NCI-H69 (cell line): ENCODE data around the gene CPLX4.
"Not testable (repeated sequence)": the region's sequence is repeated elsewhere in the genome, so short reads cannot be mapped to it uniquely, and the experiment has no call there.

ENCODE experiments used
- DNase-seq: peaks from one replicate; lab custom pipeline; 2025; lab: John Stamatoyannopoulos, UW

The CPLX4 gene

DNA sequence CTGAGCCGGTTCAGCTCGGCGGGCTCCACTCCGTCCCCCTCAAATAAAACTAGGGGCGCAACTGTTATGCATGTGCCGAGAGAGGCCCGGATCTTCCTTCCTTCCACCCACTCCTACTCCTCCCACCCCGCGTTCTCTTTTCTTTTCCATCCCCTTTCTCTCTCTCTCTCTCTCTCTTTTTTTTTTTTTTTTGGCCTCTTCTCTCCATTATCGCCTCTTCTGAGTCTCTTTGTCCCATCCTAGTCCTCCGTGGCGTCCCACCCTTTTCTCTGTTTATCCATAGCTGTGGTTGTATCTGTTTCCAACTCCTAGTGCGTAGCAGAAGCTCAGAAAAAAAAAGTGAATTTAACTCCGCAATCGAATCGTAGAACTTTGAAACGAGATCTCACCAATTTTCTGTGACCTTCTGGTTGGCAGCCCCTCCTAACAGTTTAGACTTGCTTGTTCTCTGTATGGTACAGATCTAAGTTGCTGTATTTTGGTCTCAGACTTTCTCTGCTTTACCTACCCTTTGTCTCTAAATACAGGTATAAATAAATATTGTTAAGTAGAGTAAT is 48.8 kb downstream of the CPLX4 start:
- DNase-seq, result no peak

DNA sequence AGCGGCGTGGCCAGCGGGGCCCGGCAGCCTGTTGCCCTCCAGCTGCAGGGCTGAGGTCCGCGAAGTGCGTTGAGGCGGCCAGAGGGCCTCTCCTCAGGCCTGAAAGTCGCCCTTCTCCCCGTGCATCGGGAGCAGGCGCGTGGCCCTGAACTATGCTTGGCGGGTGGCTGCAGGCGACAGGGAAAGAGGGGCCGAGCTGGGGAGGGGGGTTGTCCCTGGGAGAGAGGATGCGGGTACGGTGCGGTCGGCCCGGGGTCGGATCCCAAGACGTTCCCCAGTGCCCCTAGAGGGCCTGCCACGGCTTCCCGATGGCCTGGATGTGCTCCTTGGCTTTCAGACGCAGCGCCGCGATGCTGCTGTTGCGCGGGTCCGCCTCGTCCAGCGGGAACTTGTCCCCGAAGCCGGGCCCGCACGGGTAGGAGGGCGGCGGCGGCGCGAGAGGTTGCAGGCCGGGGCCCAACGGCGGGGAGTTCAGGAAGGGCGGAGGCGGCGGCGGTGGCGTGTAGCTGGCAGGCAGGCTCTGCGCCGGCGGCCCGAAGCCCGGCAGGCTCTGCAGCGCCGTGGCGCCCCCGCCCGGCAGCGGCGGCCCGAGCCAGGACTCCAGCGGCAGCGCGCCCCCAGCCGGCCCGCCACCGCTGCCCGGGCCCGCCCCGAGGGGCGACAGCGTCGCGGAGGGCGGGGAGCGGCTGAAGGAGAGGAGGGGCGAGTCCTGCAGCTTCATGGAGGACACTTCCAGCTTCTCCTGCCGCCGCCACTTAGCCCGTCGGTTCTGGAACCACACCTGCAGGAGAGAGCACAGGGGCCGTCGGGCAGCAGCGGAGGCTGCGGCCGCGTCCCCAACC is 49.5 kb downstream of the CPLX4 start:
- peak; percentile 95 for DNase-seq

DNA sequence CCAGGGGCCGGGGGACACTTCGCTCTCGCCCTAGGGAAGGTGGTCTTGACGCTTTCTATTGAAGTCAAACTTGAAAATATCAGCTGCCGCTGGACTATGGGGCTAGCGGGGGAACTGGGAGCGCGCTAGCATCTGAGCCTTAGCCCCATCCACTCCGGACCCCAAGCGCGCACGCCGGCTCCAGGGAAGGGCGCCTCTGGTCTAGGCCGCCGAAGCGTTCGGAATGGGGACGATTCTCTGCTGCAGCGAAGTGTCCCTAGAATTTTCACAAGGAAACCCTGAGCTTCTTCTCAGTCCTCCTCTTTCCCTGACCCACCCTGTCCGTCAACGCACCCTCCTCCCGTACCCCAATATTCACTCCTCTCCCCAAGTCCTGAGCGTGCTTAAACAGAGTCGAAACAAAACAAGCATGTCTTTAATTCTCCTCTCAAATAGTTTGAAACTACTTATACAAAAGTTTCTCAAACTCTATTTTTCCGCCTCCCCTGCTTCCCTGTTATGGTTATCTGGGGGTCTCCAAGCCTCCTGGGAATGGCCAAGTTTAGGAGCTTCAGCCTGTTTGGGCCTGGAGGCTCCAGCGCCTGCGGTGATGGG is 50.2 kb downstream of the CPLX4 start:
- DNase-seq, result no peak

DNA sequence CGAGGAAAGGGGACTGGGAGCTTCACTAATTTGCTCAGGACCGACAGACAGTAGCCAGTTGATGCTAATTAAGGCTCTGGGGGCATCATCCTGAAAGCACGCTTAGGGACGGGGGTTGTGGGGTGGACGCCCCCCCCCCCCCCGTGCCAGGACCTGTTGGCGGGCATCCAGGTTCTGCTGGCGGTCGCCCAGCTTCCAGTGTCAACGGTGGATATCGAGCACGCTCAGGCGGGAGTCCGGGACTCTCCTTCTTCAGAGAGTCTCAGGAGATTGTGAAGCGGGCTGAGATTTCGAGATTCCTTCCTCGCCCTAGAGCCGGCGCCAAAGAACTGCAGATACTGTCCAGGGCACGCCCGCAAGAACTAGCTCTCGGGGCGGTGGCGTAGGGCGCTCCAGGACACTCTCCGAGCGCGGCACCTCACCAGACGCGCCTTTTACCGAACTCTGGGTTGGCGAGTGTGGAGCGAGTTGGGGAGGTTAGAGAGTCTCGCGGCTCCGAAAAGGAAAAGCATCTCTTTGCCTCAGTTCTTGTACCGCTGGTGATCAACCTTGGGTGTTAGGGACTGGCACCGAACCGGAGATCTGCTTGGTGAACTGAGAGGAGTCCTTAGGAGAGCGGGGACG is 50.8 kb downstream of the CPLX4 start:
- peak; percentile 32 for DNase-seq

DNA sequence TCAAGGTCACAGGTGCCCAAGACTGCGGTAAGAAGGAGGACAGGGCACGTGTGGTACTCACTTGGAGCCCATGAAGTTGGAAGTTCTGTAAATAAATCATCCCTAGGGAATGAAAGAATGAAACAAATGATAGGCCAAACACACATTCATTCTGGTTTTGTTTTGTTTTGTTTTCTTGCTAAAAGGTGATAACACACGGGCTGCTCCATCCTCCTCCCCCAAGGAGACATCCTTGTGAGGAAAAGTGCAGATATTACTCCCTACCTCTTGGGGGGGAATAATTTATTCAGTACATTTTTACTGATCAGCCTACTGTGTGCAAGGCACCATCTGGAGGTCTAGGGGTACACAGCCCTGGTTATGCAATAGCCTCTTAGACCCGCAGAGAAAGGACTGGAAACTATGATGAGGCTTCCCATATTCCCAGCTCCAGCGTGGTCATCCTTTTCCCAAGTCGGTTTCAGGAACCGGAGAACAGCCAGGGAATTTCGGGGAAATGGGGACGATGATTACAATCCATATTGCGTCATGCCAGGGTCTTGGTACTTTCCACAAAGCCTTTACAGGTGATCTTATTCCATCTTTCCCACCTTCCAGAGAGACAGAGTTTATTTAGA is 51.5 kb downstream of the CPLX4 start:
- DNase-seq, result no peak

DNA sequence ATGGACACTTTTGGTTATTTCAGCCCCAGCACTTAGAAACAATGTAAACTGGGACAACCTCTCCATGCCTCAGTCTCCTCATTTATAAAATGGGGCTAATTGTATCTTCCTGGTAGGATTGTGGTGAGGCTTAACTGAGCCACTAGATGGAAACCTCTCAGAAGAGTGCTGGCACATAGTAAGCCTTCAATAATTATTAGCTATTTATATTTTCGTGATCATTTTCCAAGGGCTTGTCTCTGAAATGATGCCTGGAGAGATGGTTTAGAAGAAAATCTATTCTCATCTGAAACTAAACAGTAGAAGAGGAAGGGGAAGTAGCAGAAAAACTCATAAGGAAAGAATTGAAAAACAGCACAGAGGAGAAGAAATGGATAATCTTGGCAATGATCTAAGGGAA is 52.0 kb downstream of the CPLX4 start:
- DNase-seq, result no peak

DNA sequence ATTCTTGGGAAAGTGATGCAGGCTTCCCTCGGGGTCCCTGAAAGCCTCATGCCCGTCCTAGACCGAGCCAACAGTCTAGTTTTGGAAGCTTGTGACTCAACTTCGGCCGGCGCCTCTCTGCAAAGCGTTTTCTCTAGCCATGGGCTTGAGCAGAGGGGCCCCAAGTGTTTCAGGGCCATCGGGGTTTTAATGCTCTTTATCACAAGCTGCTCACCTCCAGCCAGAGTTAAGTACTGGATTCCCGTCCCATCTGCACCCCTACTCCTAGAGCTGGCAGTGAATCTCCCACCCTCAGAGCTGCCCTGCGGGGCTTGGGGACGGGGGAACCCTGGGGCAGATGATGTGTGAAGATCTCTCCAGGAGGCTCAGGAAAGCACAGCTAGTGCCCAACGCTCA is 52.5 kb downstream of the CPLX4 start:
- no peak for DNase-seq

DNA sequence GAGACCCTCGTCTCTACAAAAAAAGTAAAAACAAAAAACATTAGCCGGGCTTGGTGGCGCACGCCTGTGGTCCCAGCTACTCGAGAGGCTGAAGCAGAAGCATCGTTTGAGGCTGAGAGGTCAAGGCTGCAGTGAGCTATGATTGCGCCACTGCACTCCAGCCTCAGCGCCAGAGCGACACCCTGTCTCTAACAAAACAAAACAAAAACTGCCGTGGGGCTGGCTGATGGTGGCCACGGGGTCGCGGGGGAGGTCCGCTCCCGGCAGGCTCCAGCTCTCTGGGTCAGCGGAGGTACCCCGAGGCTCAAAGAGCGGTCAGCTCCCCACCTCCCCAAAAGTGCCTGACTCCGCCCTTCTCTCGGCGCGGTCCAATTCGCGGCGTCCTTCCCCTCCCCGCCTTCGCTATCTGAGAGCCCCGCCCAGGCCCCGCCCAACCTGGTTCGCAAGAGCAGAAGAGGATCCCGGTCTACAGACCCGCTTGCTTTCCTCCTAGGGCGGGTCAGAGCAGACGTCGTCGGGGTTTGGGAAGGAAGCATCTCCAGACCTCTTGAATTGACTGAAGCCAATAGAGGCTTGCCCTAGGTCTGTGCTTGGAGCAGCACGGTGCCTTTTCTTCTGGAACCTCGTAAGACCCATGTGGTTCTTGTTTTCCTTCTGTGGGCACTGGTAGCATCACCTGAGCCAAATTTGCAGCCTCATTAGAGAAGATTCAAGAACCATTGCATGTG is 53.0 kb downstream of the CPLX4 start:
- DNase-seq, result peak; percentile 41

DNA sequence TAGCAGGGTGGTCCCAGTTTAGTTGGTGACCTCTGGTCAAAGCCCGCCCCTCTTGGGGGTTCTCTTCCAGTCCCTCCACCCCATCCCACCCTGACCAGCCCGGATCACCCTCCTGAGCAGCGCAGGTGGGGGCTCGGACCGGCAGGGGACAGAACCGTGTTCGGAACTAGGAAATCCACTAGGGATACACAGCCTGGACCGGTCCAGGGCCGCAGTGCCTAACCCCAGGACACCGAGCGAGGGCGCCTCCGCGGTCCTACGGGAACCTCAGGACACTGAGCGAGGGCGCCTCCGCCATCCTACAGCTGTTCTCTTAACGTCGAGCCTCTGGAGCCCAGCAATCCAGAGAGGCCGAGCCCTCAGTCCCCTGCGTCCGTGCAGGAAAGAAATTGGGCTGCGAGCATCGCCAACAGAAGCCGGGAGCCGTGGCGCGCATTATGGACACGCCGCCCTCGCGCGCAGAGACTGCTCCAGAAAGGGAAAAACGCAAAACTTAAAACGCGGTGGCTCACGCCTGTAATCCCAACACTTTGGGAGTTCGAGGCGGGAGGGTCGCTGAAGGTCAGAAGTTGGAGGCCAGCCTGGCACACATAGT is 53.7 kb downstream of the CPLX4 start:
- DNase-seq, result no peak

DNA sequence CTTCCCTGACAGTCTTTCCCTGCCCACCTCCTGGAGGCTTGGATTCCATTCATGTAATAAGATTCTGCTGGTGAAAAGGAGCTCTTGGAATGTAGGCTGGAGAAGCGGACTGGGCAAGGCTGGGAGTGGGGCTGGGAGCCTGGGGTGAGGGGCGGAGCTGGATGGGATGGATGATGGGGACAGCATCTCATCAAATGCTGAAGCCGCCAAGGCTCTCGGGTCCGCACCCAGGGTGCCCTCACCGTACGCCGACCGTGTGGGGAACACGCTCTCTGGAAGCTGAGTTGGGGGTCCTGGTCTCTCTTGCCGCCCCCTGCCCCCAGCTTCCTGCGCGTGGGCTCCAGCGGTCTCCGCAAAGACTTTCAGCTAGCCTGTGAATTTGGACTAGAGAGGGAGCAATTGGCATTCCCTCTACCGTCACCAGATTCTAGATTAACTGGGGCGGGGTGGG is 54.3 kb downstream of the CPLX4 start:
- no peak for DNase-seq

DNA sequence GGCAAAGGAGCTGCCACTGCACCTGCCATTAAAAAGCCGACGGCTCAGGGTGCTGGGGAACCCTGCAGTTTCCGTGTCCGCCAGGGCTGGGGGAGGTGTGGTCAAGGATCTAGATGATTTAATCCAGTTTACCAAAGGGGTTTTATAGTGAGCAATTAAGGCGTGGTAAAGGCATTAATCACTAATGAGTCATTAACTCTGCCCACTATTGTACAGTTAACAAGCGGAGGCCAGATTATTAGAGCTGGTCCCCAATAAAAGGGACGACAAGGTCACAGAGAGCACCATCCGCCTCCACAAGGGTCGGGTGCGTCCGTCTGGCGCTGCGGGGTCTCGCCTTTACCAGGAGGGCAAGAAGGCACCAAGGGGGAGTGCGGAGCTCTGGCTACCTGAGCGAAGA is 54.8 kb downstream of the CPLX4 start:
- peak; percentile 54 for DNase-seq

DNA sequence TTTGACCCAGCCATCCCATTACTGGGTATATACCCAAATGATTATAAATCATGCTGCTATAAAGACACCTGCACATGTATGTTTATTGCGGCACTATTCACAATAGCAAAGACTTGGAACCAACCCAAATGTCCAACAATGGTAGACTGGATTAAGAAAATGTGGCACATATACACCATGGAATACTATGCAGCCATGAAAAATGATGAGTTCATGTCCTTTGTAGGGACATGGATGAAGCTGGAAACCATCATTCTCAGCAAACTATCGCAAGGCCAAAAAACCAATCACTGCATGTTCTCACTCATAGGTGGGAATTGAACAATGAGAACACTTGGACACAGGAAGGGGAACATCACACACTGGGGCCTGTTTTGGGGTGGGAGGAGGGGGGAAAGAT is 56.2 kb downstream of the CPLX4 start:
- not testable (repeated sequence) for DNase-seq

DNA sequence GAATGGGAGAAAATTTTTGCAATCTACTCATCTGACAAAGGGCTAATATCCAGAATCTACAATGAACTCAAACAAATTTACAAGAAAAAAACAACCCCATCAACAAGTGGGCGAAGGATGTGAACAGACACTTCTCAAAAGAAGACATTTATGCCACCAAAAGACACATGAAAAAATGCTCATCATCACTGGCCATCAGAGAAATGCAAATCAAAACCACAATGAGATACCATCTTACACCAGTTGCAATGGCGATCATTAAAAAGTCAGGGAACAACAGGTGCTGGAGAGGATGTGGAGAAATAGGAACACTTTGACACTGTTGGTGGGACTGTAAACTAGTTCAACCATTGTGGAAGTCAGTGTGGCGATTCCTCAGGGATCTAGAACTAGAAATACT is 56.6 kb downstream of the CPLX4 start:
- DNase-seq, result not testable (repeated sequence)

DNA sequence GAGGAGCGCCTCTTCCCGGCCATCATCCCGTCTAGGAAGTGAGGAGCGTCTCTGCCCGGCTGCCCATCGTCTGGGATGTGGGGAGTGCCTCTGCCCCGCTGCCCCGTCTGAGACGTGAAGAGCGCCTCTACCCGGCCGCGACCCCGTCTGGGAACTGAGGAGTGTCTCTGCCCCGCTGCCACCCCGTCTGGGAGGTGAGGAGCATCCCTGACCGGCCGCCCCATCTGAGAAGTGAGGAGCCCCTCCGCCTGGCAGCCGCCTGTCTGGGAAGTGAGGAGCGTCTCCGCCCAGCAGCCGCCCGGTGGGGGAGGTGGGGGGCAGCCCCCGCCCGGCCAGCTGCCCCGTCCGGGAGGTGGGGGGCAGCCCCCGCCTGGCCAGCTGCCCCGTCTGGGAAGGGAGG is 63.0 kb downstream of the CPLX4 start:
- DNase-seq, result not testable (repeated sequence)

DNA sequence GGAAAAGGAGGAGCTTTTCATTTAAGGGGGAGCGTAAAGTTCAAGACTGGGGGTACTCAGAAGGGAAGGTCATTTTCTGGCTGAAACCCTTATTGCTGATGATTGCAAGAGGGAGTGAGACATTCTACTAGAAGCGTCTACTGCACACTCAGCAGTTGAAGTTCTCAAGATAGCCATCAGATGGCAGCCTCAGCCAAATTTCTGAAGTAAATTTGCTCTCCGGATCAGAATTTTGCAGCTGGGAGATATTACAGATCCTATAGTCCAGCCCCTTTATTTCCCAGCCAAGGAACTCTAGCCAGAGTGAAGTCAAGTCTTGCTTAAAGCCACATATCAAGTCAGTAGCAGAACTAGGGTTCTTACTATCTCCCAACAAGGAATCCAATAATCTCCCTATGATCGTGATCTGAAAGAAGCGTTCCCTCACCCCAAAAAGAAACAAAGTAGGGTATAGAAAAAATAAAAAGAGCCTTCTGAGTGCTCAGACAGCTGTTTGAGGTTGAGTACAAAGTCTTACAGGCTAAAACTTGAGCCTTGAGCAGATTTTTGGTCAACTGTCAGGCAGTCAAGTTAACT is 69.2 kb downstream of the CPLX4 start:
- DNase-seq, result peak; percentile 94

DNA sequence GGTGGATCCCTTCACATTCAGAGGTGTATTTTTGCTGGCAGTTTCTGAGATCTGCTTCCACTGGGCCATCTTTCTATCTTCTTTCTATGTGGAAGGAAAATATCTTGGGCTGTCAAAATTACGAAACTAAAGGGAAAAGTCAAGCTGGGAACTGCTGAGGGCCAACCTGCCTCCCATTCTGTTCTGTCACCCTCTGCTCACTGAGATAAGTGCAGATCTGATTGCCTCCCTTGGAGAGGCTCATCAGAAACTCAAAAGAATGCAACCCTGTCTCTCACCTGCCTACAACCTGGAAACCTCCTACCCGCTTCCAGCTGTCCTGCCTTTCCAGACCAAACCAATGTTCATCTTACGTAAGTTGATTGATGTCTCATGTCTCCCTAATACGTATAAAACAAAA is 71.7 kb downstream of the CPLX4 start:
- DNase-seq, result no peak
